Mucosa of rectum (tissue), 2 donors: ENCODE results near the gene RNU1-2.
"Not testable (repeated sequence)": the region's sequence is repeated elsewhere in the genome, so short reads cannot be mapped to it uniquely, and the experiment has no call there.

Experiments
- H3K27ac ChIP-seq, 2 donors: one replicate each; pipeline ENCODE4 v1.7.0; 2013; ENCODE audit warnings: inconsistent platforms in 2 of 2, low read depth in 2 of 2, low read length in 2 of 2
- H3K27me3 ChIP-seq, 2 donors: one replicate each; pipeline ENCODE4 v1.7.0; 2013; ENCODE audit warnings: low read length in 2 of 2; ENCODE audit not compliant: control insufficient read depth in 2 of 2, insufficient read depth in 2 of 2
- H3K36me3 ChIP-seq, 2 donors: one replicate each; pipeline ENCODE4 v1.7.0; 2013; ENCODE audit warnings: low read length in 2 of 2; ENCODE audit not compliant: control insufficient read depth in 2 of 2, insufficient read depth in 2 of 2
- H3K4me1 ChIP-seq, 2 donors: one replicate each; pipeline ENCODE4 v1.7.0; 2013; ENCODE audit warnings: low read length in 2 of 2, mild to moderate bottlenecking in 1 of 2; ENCODE audit not compliant: control insufficient read depth in 2 of 2, insufficient read depth in 2 of 2
- H3K4me3 ChIP-seq, 2 donors: one replicate each; pipeline ENCODE4 v1.7.0; 2013; ENCODE audit warnings: low read length in 2 of 2
- H3K9ac ChIP-seq, 2 donors: one replicate each; pipeline ENCODE4 v1.7.0; 2013; ENCODE audit warnings: low read length in 2 of 2, low read depth in 1 of 2, mild to moderate bottlenecking in 1 of 2
- H3K9me3 ChIP-seq, 2 donors: one replicate each; pipeline ENCODE4 v1.7.0; 2013; ENCODE audit warnings: low read length in 2 of 2; ENCODE audit not compliant: control insufficient read depth in 2 of 2
- donor health status: healthy.
- donor health status: Normal muscosa, but diverticular disease.

Gene RNU1-2

GRCh38 chr1:16895598-16896315 lies at the start of gene RNU1-2:
RNU1-2 (plus strand) TSS chr1:16895980.
- H3K27me3 ChIP-seq, H3K36me3 ChIP-seq, H3K9me3 ChIP-seq, H3K4me1 ChIP-seq: not testable (repeated sequence)
- Histone ChIP-seq H3K4me3 (peak within 1 kb of the TSS; percentile 54 to 64), H3K27ac (peak within 1 kb of the TSS; percentile 79 to 85), H3K9ac (peak within 1 kb of the TSS; percentile 50 to 63)

- H3K9ac ChIP-seq, H3K27ac ChIP-seq, H3K9me3 ChIP-seq, H3K4me1 ChIP-seq, H3K27me3 ChIP-seq, H3K36me3 ChIP-seq, H3K4me3 ChIP-seq: not testable (repeated sequence)
Measured at GRCh38 chr1:16856201-16856600, 39.6 kb upstream of the RNU1-2 start.

GRCh38 chr1:16859167-16860041 lies 36.4 kb upstream of the RNU1-2 start:
- not testable (repeated sequence) for H3K36me3 ChIP-seq, H3K9me3 ChIP-seq, H3K4me3 ChIP-seq, H3K4me1 ChIP-seq, H3K27me3 ChIP-seq, H3K27ac ChIP-seq, H3K9ac ChIP-seq

- H3K27ac ChIP-seq, H3K27me3 ChIP-seq, H3K4me3 ChIP-seq, H3K4me1 ChIP-seq, H3K36me3 ChIP-seq, H3K9me3 ChIP-seq, H3K9ac ChIP-seq: not testable (repeated sequence)
Measured at GRCh38 chr1:16860048-16860447, 35.7 kb upstream of the RNU1-2 start.

GRCh38 chr1:16861832-16862245 lies 33.9 kb upstream of the RNU1-2 start:
- not testable (repeated sequence) for H3K36me3 ChIP-seq, H3K4me1 ChIP-seq, H3K9me3 ChIP-seq, H3K4me3 ChIP-seq, H3K27ac ChIP-seq, H3K9ac ChIP-seq, H3K27me3 ChIP-seq

GRCh38 chr1:16862415-16862814 lies 33.4 kb upstream of the RNU1-2 start:
- not testable (repeated sequence) for H3K27me3 ChIP-seq, H3K9ac ChIP-seq, H3K4me3 ChIP-seq, H3K36me3 ChIP-seq, H3K4me1 ChIP-seq, H3K27ac ChIP-seq, H3K9me3 ChIP-seq

GRCh38 chr1:16863024-16863423 lies 32.8 kb upstream of the RNU1-2 start:
- H3K27me3 ChIP-seq, H3K36me3 ChIP-seq, H3K4me1 ChIP-seq, H3K4me3 ChIP-seq, H3K9me3 ChIP-seq, H3K27ac ChIP-seq, H3K9ac ChIP-seq: not testable (repeated sequence)

GRCh38 chr1:16866926-16867707 lies 28.7 kb upstream of the RNU1-2 start:
- not testable (repeated sequence) for H3K9ac ChIP-seq, H3K4me1 ChIP-seq, H3K27ac ChIP-seq, H3K4me3 ChIP-seq, H3K9me3 ChIP-seq, H3K27me3 ChIP-seq, H3K36me3 ChIP-seq

- not testable (repeated sequence) for H3K27me3 ChIP-seq, H3K9ac ChIP-seq, H3K4me1 ChIP-seq, H3K36me3 ChIP-seq, H3K9me3 ChIP-seq, H3K27ac ChIP-seq, H3K4me3 ChIP-seq
Measured at GRCh38 chr1:16868787-16869186, 27.0 kb upstream of the RNU1-2 start.

GRCh38 chr1:16869996-16870395 lies 25.8 kb upstream of the RNU1-2 start:
- not testable (repeated sequence) for H3K9me3 ChIP-seq, H3K9ac ChIP-seq, H3K27ac ChIP-seq, H3K4me3 ChIP-seq, H3K36me3 ChIP-seq, H3K27me3 ChIP-seq, H3K4me1 ChIP-seq
